ENCODE data around the gene BOC.
A peak's percentile ranks its signal among the peaks of the same experiment; 100 is the strongest.

Gene BOC

DNA sequence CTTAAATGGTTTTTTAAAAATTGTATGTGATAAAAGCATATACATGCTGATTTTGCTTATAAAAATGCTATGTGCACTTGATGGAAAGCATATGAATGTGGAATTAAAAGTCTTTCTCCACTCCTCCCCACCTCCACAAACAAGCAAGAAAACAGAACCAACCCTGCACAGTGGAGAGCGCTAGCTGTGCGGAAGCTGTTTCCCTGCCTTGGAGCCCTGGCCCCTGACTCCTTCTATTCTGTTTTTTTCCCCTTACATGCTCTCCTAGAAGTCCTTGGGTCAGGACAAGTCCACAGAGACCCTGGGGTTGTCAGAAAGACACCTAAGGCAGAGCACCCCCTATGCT lies 64.2 kb downstream of the BOC start:
- TF ChIP-seq CTCF (IDR thresholded peaks at IDR 0.05; ENCODE audit: insufficient read depth, low read depth, low read length, missing control alignments) = no peak
- H3K4me3 ChIP-seq (ENCODE audit: low read length) = no peak overlapping the region
- DNase-seq (ENCODE audit: low read depth) = no peak

DNA sequence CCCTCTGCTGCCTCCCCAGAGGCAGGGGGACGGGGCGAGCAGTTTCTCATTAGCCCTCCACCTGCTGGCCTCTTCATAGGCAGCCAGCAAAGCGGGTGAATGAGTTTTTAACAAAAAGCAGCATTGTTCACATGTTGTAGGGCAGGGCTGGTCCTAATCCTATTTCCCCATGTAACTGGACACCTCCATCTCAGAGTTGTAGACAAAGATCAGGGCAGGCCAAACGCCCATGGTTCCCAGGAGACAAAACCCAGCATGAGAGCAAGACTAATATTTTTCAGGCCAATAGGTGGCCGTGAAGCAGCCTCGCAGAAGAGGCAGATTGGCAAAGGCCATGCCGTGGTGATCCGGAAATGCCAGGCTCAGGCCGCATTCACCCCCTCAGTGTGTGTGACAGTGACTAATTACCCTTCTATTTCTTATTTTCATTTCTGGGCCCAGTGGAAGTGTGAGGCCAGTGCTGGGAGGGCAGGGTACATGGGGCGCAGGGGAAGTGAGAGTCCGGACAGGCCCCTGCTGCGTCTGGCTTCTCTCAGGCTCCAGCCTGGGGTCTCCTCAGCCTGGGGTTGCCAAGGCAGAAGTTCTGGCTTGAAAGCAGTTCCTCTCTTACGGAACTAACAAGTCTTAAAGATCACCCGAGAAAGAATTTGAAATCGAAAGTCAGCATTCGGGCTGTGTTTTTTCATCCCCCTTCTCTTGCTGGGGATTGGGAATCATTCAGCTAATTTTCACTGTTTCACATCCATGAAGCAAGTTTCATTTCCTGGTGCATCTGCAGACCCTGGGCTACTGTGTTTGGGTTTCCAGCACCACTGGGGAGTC lies 64.8 kb downstream of the BOC start:
- peak; percentile 33 for DNase-seq (ENCODE audit: low read depth)
- TF ChIP-seq CTCF (IDR thresholded peaks at IDR 0.05; ENCODE audit: insufficient read depth, low read depth, low read length, missing control alignments) = no peak
- no peak overlapping the region for H3K4me3 ChIP-seq (ENCODE audit: low read length)

- TF ChIP-seq CTCF (IDR thresholded peaks at IDR 0.05; ENCODE audit: insufficient read depth, low read depth, low read length, missing control alignments) = no peak
- DNase-seq (ENCODE audit: low read depth) = no peak
- no peak overlapping the region for H3K4me3 ChIP-seq (ENCODE audit: low read length)
These were observed 65.4 kb downstream of the BOC start for GRCh38 chr3:113276751-113277080.

- no peak for DNase-seq (ENCODE audit: low read depth)
- no peak for TF ChIP-seq CTCF (IDR thresholded peaks at IDR 0.05; ENCODE audit: insufficient read depth, low read depth, low read length, missing control alignments)
- no peak overlapping the region for H3K4me3 ChIP-seq (ENCODE audit: low read length)
These were observed 66.1 kb downstream of the BOC start for GRCh38 chr3:113277414-113277813.

DNA sequence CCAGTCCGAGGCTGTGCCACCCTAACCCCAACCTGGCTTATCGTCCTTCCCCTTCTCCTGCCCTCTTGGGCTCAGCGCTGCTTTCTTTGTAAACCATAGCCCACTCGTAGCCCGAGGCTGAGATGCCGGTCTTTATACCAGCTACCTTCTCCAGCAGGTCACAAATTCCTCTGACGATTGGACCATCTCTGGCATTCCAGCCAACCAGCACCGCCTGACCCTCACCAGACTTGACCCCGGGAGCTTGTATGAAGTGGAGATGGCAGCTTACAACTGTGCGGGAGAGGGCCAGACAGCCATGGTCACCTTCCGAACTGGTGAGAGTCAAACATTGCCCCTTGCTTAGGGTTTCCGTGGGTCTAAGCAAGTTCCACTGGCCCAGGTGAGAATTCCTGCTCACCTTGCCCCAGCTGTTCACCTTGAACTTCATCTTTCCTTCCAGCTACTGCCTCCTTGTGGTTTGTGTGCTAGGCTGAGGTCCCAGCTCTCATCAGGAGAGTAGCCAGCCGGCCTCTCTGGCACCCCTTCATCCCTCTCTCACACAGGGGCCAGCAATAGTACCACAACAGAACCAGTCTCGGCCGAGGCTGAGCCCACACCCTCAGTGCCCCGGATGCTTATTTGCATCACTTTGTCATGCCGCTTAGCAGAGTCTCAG lies 66.7 kb downstream of the BOC start:
- DNase-seq (ENCODE audit: low read depth) = peak; percentile 32
- TF ChIP-seq CTCF (IDR thresholded peaks at IDR 0.05; ENCODE audit: insufficient read depth, low read depth, low read length, missing control alignments) = peak; percentile 28
- H3K4me3 ChIP-seq (ENCODE audit: low read length) = no peak overlapping the region

DNA sequence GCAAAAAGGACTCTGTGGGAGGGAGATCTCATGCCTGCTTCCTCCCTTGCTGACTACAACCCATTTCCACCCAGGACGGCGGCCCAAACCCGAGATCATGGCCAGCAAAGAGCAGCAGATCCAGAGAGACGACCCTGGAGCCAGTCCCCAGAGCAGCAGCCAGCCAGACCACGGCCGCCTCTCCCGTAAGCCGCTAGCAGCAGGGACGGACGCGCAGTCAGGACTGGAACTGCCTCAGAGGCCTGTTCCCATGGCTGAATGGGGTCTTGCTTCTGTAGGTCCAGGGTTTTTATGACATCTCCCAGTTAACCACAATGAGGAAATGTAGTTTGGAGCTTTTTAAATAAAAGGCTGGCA lies 67.2 kb downstream of the BOC start:
- TF ChIP-seq CTCF (IDR thresholded peaks at IDR 0.05; ENCODE audit: insufficient read depth, low read depth, low read length, missing control alignments) = no peak
- no peak for DNase-seq (ENCODE audit: low read depth)
- no peak overlapping the region for H3K4me3 ChIP-seq (ENCODE audit: low read length)

DNA sequence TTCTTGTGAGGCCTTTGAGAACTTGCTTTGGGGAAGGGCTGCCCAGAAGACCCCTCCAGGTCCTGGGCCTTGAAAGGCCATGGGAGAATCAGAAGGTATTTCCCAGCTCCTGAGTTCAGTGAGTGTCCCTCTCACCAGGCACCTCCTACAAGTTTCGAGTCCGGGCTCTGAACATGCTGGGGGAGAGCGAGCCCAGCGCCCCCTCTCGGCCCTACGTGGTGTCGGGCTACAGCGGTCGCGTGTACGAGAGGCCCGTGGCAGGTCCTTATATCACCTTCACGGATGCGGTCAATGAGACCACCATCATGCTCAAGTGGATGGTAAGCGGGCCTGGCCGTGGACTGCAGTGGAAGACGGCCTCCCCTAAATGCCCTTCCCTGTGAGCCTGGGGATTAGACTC lies 68.3 kb downstream of the BOC start:
- no peak for TF ChIP-seq CTCF (IDR thresholded peaks at IDR 0.05; ENCODE audit: insufficient read depth, low read depth, low read length, missing control alignments)
- H3K4me3 ChIP-seq (ENCODE audit: low read length) = no peak overlapping the region
- DNase-seq (ENCODE audit: low read depth) = no peak
